Mammary epithelial cell (primary cell): ENCODE results near the gene PLD1.

Experiments
- CTCF ChIP-seq, 2 donors: IDR thresholded peaks in 1 of 2; conservative IDR thresholded peaks in 1 of 2; 2 replicates each; pipeline ENCODE4 v1.5.1; 2011 to 2012; ENCODE audit warnings: inconsistent platforms in 2 of 2, low read length in 2 of 2, mild to moderate bottlenecking in 2 of 2, control low read depth in 1 of 2, low read depth in 1 of 2; ENCODE audit not compliant: insufficient read depth in 1 of 2; ENCODE audit errors: extremely low read depth in 1 of 2
- EZH2 ChIP-seq: IDR thresholded peaks from 2 replicates; pipeline ENCODE4 v1.6.1; 2012; ENCODE audit warnings: low read length, inconsistent platforms, borderline replicate concordance

DNA sequence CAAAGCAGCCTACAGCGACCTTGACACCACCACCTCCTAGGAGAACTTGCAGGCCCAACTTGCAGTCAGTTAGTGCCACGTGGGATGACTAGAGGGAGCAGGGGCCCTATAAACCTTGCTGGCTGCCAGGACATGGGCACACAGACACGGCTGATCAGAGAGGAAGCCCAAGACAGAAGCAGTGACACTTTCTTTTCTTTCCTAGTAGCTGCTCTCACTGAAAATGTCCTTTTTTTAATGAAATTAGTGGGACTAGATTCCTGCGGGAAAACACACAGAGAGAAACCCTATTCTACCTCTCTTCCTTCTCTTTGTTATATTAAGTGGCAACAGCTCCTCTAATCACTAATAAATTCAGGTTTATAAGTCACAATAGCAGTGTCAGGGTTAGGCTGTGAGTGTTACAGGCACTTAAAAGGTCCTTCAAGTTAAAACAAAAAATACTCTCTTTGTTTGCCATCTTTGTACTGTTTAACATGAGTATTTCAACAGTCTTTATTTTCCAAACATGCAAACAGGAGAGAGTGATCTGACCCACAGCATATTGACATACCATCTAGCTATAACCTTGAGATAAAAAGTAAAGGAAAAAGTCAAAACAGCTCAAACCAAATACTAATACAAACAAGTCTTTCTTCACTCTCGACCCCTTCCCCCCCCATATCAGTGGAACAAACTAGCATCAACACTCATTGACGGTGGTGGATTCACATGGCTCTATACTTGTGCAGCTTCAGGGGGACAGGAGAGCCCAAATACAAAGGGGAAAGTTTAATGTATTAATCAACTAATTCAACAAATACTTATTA, 30.7 kb upstream of the PLD1 start:
- no peak for TF ChIP-seq CTCF (conservative IDR thresholded peaks at IDR 0.05 in 1 of 2, IDR thresholded peaks at IDR 0.05 in 1 of 2; ENCODE audit: extremely low read depth in 1 of 2, insufficient read depth in 1 of 2, low read depth in 1 of 2, low read length in 2 of 2)
- no peak for TF ChIP-seq EZH2
